Measurements from ENCODE around the gene CFAP92. TPM values are rescaled to one million over a fixed set of nuclear protein-coding genes. Genes with fewer than 3 reads are reported as not detected.

The CFAP92 gene
- total RNA-seq, 1 experiment from 2014 or later = 0.16 TPM

- DNase-seq (ENCODE audit: unreplicated experiment) = no peak
- ChIA-PET CTCF (interaction anchor here (0.5 to 2.9 kb wide), 4 partner anchors 9 to 370 kb away, joined by 3 to 12 read pairs (median 4); no protein-coding TSS in a partner anchor), POLR2A (no interaction called here)
- H3K4me3 Mint-ChIP-seq (ENCODE audit: unreplicated experiment) = no peak overlapping the region
- TF ChIP-seq CTCF (IDR thresholded peaks at IDR 0.05; ENCODE audit: unreplicated experiment) = no peak
- H3K4me1 Mint-ChIP-seq (ENCODE audit: insufficient read depth, unreplicated experiment) = peaks cover 9% of the 10 kb centered on the region
- no peaks in the 10 kb centered on the region for H3K27me3 Mint-ChIP-seq (ENCODE audit: insufficient read depth, unreplicated experiment)
- no TSS peak for BruUV-seq (replicated peaks)
- no peaks in the 10 kb centered on the region for H3K36me3 Mint-ChIP-seq (ENCODE audit: insufficient read depth, unreplicated experiment)
- intact Hi-C loops (cut with micrococcal nuclease) = no loop called here
- no peak overlapping the region for H3K27ac Mint-ChIP-seq (ENCODE audit: low read depth, unreplicated experiment)
- no peaks in the 10 kb centered on the region for H3K9me3 Mint-ChIP-seq (ENCODE audit: unreplicated experiment)
These were observed 6.4 kb downstream of the CFAP92 start for GRCh38 chr3:128987302-128988100.

- Mint-ChIP-seq H3K27me3 (ENCODE audit: insufficient read depth, unreplicated experiment) (peaks cover 10% of the 10 kb centered on the region), H3K9me3 (ENCODE audit: unreplicated experiment) (no peaks in the 10 kb centered on the region), H3K27ac (ENCODE audit: low read depth, unreplicated experiment) (no peak overlapping the region), H3K4me3 (ENCODE audit: unreplicated experiment) (no peak overlapping the region), H3K36me3 (ENCODE audit: insufficient read depth, unreplicated experiment) (no peaks in the 10 kb centered on the region), H3K4me1 (ENCODE audit: insufficient read depth, unreplicated experiment) (peaks cover 9% of the 10 kb centered on the region)
- CTCF ChIA-PET = no interaction called here
- BruUV-seq (replicated peaks) = no TSS peak
- POLR2A ChIA-PET = interaction anchor here (0.6 to 1.0 kb wide), 3 partner anchors 9 to 199 kb away, joined by 3 read pairs; partner anchors contain the start of gene CFAP92
- DNase-seq (ENCODE audit: unreplicated experiment) = no peak
- no peak for TF ChIP-seq CTCF (IDR thresholded peaks at IDR 0.05; ENCODE audit: unreplicated experiment)
- intact Hi-C loops (cut with micrococcal nuclease) = no loop called here
These were observed 9.3 kb downstream of the CFAP92 start for GRCh38 chr3:128984596-128984995.

GRCh38 chr3:128983293-128984069, 10.4 kb downstream of the CFAP92 start:
- BruUV-seq (replicated peaks) = no TSS peak
- intact Hi-C loops (cut with micrococcal nuclease) = no loop called here
- DNase-seq (ENCODE audit: unreplicated experiment) = no peak
- H3K36me3 Mint-ChIP-seq (ENCODE audit: insufficient read depth, unreplicated experiment) = no peaks in the 10 kb centered on the region
- CTCF ChIA-PET = interaction anchor here (0.7 to 4.4 kb wide), 2 partner anchors 12 to 261 kb away, joined by 3 to 55 read pairs; no protein-coding TSS in a partner anchor
- H3K27me3 Mint-ChIP-seq (ENCODE audit: insufficient read depth, unreplicated experiment) = peaks cover 10% of the 10 kb centered on the region
- no peak for TF ChIP-seq CTCF (IDR thresholded peaks at IDR 0.05; ENCODE audit: unreplicated experiment)
- H3K4me1 Mint-ChIP-seq (ENCODE audit: insufficient read depth, unreplicated experiment) = peaks cover 9% of the 10 kb centered on the region
- no peaks in the 10 kb centered on the region for H3K9me3 Mint-ChIP-seq (ENCODE audit: unreplicated experiment)
- H3K27ac Mint-ChIP-seq (ENCODE audit: low read depth, unreplicated experiment) = no peak overlapping the region
- H3K4me3 Mint-ChIP-seq (ENCODE audit: unreplicated experiment) = no peak overlapping the region
- POLR2A ChIA-PET = interaction anchor here (0.6 kb wide), 1 partner anchor 140 kb away, joined by 3 read pairs; no protein-coding TSS in a partner anchor

- no TSS peak for BruUV-seq (replicated peaks)
- Mint-ChIP-seq H3K27ac (ENCODE audit: low read depth, unreplicated experiment) (no peak overlapping the region), H3K9me3 (ENCODE audit: unreplicated experiment) (no peaks in the 10 kb centered on the region), H3K27me3 (ENCODE audit: insufficient read depth, unreplicated experiment) (peaks cover 1% of the 10 kb centered on the region), H3K4me3 (ENCODE audit: unreplicated experiment) (no peak overlapping the region), H3K36me3 (ENCODE audit: insufficient read depth, unreplicated experiment) (no peaks in the 10 kb centered on the region), H3K4me1 (ENCODE audit: insufficient read depth, unreplicated experiment) (no peaks in the 10 kb centered on the region)
- POLR2A ChIA-PET = no interaction called here
- intact Hi-C loops (cut with micrococcal nuclease) = no loop called here
- CTCF ChIA-PET = no interaction called here
- TF ChIP-seq CTCF (IDR thresholded peaks at IDR 0.05; ENCODE audit: unreplicated experiment) = no peak
- no peak for DNase-seq (ENCODE audit: unreplicated experiment)
These were observed 18.6 kb downstream of the CFAP92 start for GRCh38 chr3:128975276-128975675.
